ENCODE measurements around the gene TMEM134.
"Not testable (repeated sequence)": the region's sequence is repeated elsewhere in the genome, so short reads cannot be mapped to it uniquely, and the experiment has no call there.

TMEM134 gene

GRCh38 chr11:67437082-67437808, 31.8 kb downstream of the TMEM134 start, which contains the start of gene PTPRCAP:
Gene PTPRCAP (minus strand): TSS chr11:67437682. CDS start chr11:67437619, 63 bp downstream.
- DNase-seq = peak; percentile 77

DNA sequence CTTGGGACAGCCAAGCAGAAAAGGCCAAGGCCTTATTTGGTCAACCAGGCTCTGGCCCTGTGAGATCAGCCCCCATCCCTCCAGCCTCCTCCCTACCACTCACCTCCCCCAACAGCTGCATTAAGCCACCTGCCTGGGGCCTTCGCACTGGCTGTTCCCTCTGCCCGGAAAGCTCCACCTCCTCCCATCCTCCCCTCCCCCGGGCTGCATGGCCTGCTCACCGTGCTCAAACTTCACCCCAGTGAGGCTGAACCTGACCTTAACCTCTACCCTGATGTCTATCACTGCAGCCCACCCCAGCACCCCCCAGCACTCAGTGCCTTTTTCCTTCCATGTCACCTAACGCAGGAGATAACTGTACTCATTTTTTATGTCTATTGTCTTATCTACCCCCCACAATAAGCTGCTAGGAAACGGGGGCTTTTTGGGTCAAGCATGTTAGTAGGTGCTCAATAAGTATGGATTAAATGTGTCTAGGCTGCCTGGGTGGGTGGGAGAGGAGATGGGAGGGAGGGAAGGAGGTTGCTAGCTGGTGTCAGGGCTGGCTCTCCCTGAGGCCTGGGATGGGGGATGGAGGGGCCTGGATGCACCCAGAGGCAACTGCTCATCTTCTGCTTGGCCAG, 32.5 kb downstream of the TMEM134 start:
- peak; percentile 67 for DNase-seq

DNA sequence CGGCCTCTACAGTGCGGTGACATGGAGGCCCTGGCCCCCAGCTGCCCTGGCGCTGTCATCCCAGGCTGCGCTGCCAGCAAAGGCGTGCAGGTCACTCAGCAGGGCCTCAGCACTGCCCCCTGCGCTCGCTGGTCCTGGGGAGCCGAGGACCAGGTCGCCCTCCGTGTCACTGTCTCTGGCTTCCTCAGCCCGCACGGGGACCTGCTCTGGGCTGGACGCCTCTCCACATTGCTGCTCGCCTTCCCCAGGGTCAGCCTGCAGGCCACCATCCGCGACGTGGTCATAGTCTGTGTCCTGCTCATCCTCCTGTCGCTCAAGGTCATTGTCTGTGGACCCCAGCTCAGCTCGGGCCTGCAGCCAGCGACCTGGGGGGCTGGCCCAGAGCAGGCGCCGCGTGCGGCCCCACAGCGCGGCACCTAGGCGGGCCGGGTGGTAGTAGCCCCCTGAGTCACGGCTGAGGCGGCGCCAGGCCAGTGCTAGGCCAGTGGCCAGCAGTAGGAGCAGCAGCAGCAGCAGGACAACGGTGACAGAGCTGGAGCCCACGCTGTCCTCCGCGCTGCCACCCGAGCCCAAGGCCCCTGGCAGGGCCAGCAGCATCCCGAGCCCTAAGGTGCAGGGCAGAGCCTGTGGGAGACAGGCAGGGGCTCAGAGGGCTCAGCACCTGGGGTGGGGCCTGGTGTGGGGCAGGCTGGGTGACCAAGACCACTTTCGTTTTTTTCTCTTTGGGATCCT, 33.2 kb downstream of the TMEM134 start:
- DNase-seq = no peak

DNA sequence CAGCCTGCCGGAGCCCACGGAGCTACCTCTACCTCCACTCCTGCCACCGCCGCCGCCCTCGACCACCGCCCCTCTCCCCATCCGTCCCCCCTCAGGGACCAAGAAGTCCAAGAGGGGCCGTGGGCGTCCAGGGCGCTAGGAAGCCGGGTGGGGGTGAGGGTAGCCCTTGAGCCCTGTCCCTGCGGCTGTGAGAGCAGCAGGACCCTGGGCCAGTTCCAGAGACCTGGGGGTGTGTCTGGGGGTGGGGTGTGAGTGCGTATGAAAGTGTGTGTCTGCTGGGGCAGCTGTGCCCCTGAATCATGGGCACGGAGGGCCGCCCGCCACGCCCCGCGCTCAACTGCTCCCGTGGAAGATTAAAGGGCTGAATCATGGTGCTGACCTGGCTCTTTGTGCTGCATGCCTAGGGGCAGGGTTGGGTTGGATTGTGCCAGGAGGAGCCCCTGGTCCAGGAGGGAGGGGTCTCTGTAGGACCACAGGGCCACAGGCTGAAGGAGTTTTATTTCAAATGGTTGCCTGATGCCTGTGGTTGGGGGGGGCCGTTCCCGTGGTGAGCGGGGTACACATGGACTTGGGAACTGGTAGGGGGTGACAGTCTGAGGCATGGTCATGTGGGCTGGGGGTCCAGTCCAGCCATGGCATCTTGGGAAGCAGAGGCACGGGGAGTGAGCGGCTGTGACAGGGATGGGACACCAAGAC, 33.9 kb downstream of the TMEM134 start:
- DNase-seq = no peak

- no peak for DNase-seq
These were observed 34.6 kb downstream of the TMEM134 start for GRCh38 chr11:67434395-67434881.

- no peak for DNase-seq
These were observed 35.3 kb downstream of the TMEM134 start for GRCh38 chr11:67433536-67434394.

GRCh38 chr11:67432655-67433349, 36.2 kb downstream of the TMEM134 start:
- no peak for DNase-seq

- DNase-seq = no peak
These were observed 37.5 kb downstream of the TMEM134 start for GRCh38 chr11:67431346-67432249.

- DNase-seq = no peak
These were observed 39.3 kb downstream of the TMEM134 start for GRCh38 chr11:67429722-67430121.

GRCh38 chr11:67429038-67429668, 39.9 kb downstream of the TMEM134 start:
- DNase-seq = no peak

DNA sequence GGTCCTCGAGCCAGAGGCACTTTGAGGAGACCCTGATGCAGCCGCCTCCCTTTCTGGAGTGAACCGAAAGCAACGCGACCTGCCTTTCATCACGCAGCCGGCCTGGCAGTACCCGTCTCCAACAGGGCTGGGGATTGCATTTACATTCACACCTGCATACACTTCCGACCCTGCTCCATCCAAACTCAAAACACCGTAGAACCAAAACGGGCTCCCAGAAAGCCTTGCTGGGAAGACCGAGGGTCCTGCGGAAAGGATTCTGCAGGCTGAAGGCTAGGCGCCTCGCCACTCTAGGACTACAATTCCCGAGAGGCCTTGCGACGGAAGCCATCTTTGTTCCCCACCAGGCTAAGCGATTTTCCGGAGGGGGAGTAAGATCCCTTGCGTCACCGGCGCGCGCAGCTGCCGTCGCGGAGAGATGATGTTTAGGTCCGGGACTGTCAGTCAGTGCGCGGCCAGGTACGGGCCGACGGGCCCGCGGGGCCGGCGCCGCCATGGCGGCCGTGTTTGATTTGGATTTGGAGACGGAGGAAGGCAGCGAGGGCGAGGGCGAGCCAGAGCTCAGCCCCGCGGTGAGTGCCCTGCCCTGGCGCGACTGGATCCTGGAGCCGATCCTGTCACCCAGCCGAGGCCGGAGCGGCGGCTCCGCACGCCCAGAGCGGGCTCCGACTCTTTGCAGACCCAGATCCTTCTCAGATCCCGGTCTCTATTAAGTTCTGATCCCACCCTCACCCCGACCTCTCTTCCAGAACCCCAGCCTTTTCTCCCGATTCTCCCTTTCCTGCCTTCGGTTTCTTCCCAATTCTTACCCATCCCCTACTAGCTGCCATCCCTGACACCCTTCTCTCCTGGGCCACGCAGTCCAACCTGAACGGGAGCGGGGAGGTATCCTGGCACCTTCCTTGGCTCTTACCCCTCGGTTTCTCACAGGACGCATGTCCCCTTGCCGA, 40.7 kb downstream of the TMEM134 start, which contains the start of gene RPS6KB2:
RPS6KB2 (plus strand) TSS at position 443 of the 950 bp plus-strand sequence; CDS start at position 495, 52 bp downstream.
- DNase-seq = peak; percentile 99

DNA sequence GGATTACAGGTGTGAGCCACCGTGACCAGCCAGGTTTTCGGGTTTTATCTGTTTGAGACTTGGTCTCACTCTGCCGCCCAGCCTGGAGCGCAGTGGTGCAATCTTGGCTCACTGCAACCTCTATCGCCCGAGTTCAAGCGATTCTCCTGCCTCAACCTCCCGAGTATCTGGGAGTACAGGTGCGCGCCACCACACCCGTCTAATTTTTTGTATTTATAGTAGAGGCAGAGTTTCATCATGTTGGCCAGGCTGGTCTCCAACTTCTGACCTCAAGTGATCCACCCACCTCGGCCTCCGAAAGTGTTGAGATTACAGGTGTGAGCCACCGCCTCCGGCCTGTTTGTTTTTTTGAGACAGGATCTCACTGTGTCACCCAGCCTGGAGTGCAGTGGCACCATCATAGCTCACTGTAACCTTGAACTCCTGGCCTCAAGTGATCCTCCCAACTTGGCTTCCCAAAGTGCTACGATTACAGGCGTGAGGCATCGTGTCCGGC, 41.6 kb downstream of the TMEM134 start:
- DNase-seq = not testable (repeated sequence)

- no peak for DNase-seq
These were observed 45.0 kb downstream of the TMEM134 start for GRCh38 chr11:67423891-67424613.

GRCh38 chr11:67423466-67423865, 45.6 kb downstream of the TMEM134 start:
- no peak for DNase-seq

GRCh38 chr11:67422891-67423290, 46.2 kb downstream of the TMEM134 start:
- DNase-seq = no peak

GRCh38 chr11:67421430-67422031, 47.5 kb downstream of the TMEM134 start:
- no peak for DNase-seq
